ENCODE data around the gene NUDT2.

NUDT2 gene

DNA sequence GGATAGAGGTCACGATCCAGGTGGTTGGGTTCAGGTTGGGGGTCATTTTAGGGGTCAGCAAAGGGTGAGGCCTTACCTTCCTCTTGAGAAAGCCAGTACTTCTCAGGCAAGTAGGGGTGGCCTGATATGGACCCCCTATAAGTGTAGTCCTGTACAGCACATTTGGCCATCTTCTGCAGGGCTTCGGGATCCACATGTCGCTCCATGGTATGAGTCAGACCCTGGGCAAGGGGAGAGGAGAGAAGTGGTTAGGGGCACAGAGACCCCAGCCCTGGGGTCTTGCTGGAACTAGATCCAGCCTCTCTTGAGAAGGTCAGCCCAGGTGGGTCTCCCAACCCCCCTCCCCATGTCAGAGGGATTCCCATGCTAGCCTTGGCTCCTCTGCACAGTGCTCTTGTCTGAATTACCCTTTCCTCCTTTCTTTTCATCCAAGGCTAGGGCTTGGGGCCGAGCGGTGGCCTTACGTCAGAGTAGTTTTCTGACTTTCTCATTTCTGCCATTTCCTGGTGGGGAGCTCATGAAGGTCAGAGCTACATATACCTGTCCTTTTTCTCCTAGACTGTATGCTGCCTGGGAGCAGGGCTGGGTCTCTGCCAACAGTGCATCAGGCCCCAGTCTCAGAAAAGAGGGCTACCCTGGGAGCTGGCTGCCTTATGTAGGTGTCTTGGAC lies 56.3 kb downstream of the NUDT2 start:
- no peak for DNase-seq (ENCODE audit: low read depth in 2 of 2)

DNA sequence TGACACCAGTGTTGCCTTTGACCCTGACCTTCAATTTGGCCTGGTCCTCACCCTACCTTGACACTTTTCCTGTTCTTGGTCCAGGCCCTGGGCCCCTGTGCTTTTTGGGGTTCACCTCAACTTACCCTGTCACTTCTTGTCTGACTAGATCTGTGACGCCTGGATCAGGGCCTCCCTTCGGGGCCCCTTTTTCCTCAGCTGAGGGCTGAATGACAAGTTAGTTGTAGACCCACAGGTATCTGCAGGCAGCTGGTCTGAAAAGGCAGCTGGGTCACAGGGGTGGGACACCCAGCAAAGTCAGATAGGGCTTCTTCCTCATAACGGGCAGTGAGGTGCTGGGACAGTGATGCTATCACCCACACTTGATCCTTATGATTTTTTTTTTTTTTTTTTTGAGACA lies 57.3 kb downstream of the NUDT2 start:
- no peak for DNase-seq (ENCODE audit: low read depth in 2 of 2)

DNA sequence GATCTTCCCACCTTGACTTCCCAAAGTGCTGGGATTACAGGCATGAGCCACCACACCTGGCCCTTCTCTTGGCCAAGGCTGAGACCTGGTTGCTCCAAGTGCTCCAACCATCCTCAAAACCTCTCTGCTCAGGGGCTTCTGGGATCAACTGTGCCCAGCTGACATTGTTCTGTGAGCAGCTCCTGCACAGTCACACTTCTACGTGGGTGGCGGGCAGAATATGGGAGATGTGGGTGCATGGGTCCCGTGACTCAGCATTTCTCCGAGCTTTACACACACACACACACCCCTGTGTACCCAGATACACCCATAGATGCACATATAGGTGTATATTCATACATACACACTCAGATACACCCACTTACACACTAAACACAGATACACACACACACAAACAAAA lies 57.9 kb downstream of the NUDT2 start:
- DNase-seq (ENCODE audit: low read depth in 2 of 2): no peak

DNA sequence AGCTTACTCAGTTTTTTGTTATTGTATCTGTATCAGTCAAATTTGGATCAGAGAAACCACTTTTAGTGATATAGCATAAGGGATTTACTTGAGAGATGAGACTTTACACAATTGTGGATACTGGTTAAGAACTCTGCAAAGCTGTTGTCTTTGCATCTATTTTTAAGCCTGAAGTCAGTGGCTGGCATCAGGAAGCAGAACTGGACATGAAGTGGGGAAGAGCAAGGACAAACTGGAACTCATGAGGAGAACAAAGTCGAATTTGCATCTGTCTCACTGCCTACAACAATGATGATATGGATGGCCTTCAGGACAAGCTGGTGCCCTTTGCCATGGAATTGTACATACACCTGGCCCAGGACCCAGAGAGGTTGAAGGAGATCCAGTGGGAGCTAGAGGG lies 63.1 kb downstream of the NUDT2 start:
- no peak for DNase-seq (ENCODE audit: low read depth in 2 of 2)

All from activated CD4-positive, alpha-beta T cell treated with anti-CD3 and anti-CD28 coated beads for 24 hours (primary cell).